Fibroblast of lung (primary cell): ENCODE results near the gene PLA1A.
"Not testable (repeated sequence)": the region's sequence is repeated elsewhere in the genome, so short reads cannot be mapped to it uniquely, and the experiment has no call there.

Experiments
- CTCF ChIP-seq, 2 donors: IDR thresholded peaks in 1 of 2; conservative IDR thresholded peaks in 1 of 2; 1 replicate in 1 of 2; 2 replicates in 1 of 2; pipeline ENCODE4 v1.5.1; 2011 to 2012; ENCODE audit warnings: low read length in 2 of 2, control low read depth in 1 of 2, inconsistent platforms in 1 of 2, low read depth in 1 of 2, mild to moderate bottlenecking in 1 of 2
- EZH2 ChIP-seq: IDR thresholded peaks from 2 replicates; pipeline ENCODE4 v1.5.1; 2012; ENCODE audit warnings: low read length, control low read depth, mild to moderate bottlenecking; ENCODE audit errors: missing control alignments

DNA sequence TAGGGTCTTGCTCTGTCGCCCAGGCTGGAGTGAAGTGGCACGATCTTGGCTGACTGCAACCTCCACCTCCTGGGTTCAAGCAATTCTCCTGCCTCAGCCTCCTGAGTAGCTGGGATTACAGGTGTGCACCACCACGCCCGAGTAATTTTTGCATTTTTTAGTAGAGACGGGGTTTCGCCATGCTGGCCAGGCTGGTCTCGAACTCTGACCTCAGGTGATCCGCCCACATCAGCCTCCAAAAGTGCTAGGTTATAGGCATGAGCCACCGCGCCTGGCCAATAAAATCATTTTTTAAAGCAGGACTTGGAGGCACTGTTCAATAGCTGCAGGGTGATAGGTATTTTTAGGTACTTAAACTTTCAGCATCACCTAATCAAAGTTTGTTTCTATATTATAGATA lies 80.5 kb downstream of the PLA1A start:
- not testable (repeated sequence) for TF ChIP-seq CTCF (conservative IDR thresholded peaks at IDR 0.05 in 1 of 2, IDR thresholded peaks at IDR 0.05 in 1 of 2; ENCODE audit: low read depth in 1 of 2, low read length in 2 of 2); EZH2
